Thyroid gland (tissue), 4 donors: Measurements from ENCODE around the gene INO80. TPM values are rescaled to one million over a fixed set of nuclear protein-coding genes. Genes with fewer than 3 reads are reported as not detected.

Experiments
- DNase-seq, 2 donors: peaks; one replicate each; pipeline ENCODE4 v3.0.0-alpha.2; 2019
- H3K27ac ChIP-seq, 3 donors: fragments of 200-600 bp; sonication (generic); 1 replicate in 2 of 3; 2 replicates in 1 of 3; pipeline ENCODE4 v1.5.1; 2016 to 2019; ENCODE audit warnings: mild to moderate bottlenecking in 1 of 3, moderate library complexity in 1 of 3
- H3K27me3 ChIP-seq: fragments of 200-600 bp; sonication (generic); one replicate; pipeline ENCODE4 v1.5.1; 2019
- H3K36me3 ChIP-seq, 2 donors: fragments of 200-600 bp; sonication (generic); one replicate each; pipeline ENCODE4 v1.5.1; 2016 to 2019
- H3K4me1 ChIP-seq, 2 donors: fragments of 200-600 bp; sonication (generic); one replicate each; pipeline ENCODE4 v1.5.1; 2017 to 2019
- H3K4me3 ChIP-seq, 3 donors: fragments of 200-600 bp; sonication (generic); replicated peaks in 1 of 3; 1 replicate in 2 of 3; 2 replicates in 1 of 3; pipeline ENCODE4 v1.5.1; 2016; ENCODE audit warnings: mild to moderate bottlenecking in 1 of 3
- H3K9me3 ChIP-seq: fragments of 200-600 bp; sonication (generic); one replicate; pipeline ENCODE4 v1.5.1; 2017
- CTCF ChIP-seq, 6 experiments: fragments of 200-600 bp in 3 of 6; fragments of 450-650 bp in 3 of 6; sonication (generic) in 3 of 6; IDR thresholded peaks; one replicate each; pipeline ENCODE4 v1.5.1; 2016 to 2019; ENCODE audit warnings: antibody characterized with exemption in 6 of 6, mild to moderate bottlenecking in 2 of 6, inconsistent platforms in 1 of 6, moderate library complexity in 1 of 6
- POLR2A ChIP-seq, 2 donors: fragments of 450-650 bp; IDR thresholded peaks; one replicate each; pipeline ENCODE4 v1.6.1; 2017; ENCODE audit warnings: antibody characterized with exemption in 2 of 2, mild to moderate bottlenecking in 2 of 2, moderate library complexity in 1 of 2
- WGBS, 2 donors: methylation state at CpG; one replicate each; pipeline ENCODE4 v1.1.5; 2017; 5-methylcytosine and 5-hydroxymethylcytosine counted together
- intact Hi-C: fragments of 100-400 bp; cut with DNase I; formaldehyde crosslinking; loops from one replicate; pipeline ENCODE4 v1.15.1; 2023
- total RNA-seq, 4 donors: library from RNA; depleted of rRNA; stranded (reverse); fragments of >200 nt; gene quantifications; one replicate each; pipeline ENCODE4 v1.2.3, GENCODE V29; 2016

INO80 gene, protein sequence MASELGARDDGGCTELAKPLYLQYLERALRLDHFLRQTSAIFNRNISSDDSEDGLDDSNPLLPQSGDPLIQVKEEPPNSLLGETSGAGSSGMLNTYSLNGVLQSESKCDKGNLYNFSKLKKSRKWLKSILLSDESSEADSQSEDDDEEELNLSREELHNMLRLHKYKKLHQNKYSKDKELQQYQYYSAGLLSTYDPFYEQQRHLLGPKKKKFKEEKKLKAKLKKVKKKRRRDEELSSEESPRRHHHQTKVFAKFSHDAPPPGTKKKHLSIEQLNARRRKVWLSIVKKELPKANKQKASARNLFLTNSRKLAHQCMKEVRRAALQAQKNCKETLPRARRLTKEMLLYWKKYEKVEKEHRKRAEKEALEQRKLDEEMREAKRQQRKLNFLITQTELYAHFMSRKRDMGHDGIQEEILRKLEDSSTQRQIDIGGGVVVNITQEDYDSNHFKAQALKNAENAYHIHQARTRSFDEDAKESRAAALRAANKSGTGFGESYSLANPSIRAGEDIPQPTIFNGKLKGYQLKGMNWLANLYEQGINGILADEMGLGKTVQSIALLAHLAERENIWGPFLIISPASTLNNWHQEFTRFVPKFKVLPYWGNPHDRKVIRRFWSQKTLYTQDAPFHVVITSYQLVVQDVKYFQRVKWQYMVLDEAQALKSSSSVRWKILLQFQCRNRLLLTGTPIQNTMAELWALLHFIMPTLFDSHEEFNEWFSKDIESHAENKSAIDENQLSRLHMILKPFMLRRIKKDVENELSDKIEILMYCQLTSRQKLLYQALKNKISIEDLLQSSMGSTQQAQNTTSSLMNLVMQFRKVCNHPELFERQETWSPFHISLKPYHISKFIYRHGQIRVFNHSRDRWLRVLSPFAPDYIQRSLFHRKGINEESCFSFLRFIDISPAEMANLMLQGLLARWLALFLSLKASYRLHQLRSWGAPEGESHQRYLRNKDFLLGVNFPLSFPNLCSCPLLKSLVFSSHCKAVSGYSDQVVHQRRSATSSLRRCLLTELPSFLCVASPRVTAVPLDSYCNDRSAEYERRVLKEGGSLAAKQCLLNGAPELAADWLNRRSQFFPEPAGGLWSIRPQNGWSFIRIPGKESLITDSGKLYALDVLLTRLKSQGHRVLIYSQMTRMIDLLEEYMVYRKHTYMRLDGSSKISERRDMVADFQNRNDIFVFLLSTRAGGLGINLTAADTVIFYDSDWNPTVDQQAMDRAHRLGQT (N-terminal part only)
- 10 to 100 TPM; 23.2 to 42.6 (median 36.4) TPM for total RNA-seq

DNA sequence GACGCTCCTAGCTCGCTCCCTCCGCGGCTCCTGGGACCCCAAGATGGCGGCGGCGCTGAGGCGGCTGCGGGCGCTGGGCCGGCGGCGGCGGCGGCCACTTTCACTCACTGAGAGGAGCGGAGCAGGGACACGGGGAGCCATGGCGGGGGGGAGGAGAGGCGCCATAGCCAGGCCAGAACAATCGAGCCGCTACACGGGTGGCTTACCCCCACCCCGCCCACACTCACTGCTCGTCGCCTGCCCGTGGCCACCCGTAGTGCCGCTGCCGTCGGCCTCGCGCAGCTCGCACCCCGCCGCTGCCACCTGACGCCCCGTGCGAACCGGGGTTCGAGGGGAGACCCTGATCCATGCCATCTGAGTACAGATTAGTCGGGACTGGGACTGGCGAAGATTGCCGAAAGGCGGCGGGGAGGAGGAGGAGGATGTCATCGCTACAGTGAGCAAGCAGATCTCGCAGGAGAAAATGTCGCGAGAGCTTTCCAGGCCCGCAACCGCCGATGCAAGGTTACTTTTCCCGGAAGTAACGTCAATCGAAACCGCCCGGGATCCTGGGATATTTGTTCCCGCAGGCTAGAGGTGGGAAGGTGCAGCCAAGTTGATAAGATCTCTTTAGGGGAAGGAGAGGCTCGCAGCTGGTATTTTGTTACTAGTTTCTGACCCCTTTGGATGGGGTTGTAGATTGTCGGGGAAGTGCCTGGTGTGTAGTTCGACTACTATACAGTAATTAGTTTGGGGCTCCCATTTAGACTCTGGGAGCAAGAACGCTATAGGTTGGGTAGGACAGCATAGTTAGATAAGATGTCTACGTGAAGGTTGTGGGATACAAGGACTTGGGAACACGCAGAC is at the start of gene INO80:
INO80 (minus strand) TSS at position 165 of the 846 bp plus-strand sequence. CDS start 19,970 bp downstream, outside the sequence.
- peak; percentile 99 for DNase-seq
- no peaks in the 10 kb centered on the region for H3K9me3 ChIP-seq
- H3K4me1 ChIP-seq = peaks cover 7 to 19% of the 10 kb centered on the region in 2 donors
- TF ChIP-seq POLR2A (IDR thresholded peaks at IDR 0.05) = peak in 1 of 2 donors; percentile 83
- TF ChIP-seq CTCF (IDR thresholded peaks at IDR 0.05) = peak in 2 of 6 experiments; percentile 3 to 30
- no peaks in the 10 kb centered on the region for H3K36me3 ChIP-seq
- peak within 1 kb of the TSS; percentile 98 to 100 (median 99) for H3K27ac ChIP-seq
- intact Hi-C loops = no loop called here
- H3K27me3 ChIP-seq = no peaks in the 10 kb centered on the region
- peak within 1 kb of the TSS; percentile 92 to 96 (median 95) for H3K4me3 ChIP-seq
- 2% methylated on average over 24 to 30 of the region's 64 CpGs for whole genome bisulfite sequencing, 2 donors

GRCh38 chr15:41161736-41162135 is 45.7 kb upstream of the INO80 start:
- intact Hi-C loops = no loop called here
- H3K27ac ChIP-seq = no peak overlapping the region
- H3K4me1 ChIP-seq = no peaks in the 10 kb centered on the region
- H3K4me3 ChIP-seq = no peak overlapping the region
- H3K27me3 ChIP-seq = no peaks in the 10 kb centered on the region
- H3K36me3 ChIP-seq = no peaks in the 10 kb centered on the region
- DNase-seq = no peak
- TF ChIP-seq CTCF (IDR thresholded peaks at IDR 0.05) (no peak), POLR2A (IDR thresholded peaks at IDR 0.05) (no peak)
- H3K9me3 ChIP-seq = no peaks in the 10 kb centered on the region
- 80 to 85% methylated on average over 1 of the region's 1 CpG for WGBS, 2 donors

GRCh38 chr15:41161336-41161735 is 45.3 kb upstream of the INO80 start:
- no peaks in the 10 kb centered on the region for H3K4me1 ChIP-seq
- H3K9me3 ChIP-seq = no peaks in the 10 kb centered on the region
- intact Hi-C loops = no loop called here
- WGBS, 2 donors = 82 to 93% methylated on average over 6 of the region's 6 CpGs
- no peaks in the 10 kb centered on the region for H3K36me3 ChIP-seq
- no peaks in the 10 kb centered on the region for H3K27me3 ChIP-seq
- no peak for DNase-seq
- TF ChIP-seq POLR2A (IDR thresholded peaks at IDR 0.05) = no peak
- no peak for TF ChIP-seq CTCF (IDR thresholded peaks at IDR 0.05)
- no peak overlapping the region for H3K4me3 ChIP-seq
- no peak overlapping the region for H3K27ac ChIP-seq

- Histone ChIP-seq H3K4me1 (no peaks in the 10 kb centered on the region), H3K27me3 (no peaks in the 10 kb centered on the region), H3K9me3 (no peaks in the 10 kb centered on the region), H3K4me3 (no peak overlapping the region), H3K36me3 (no peaks in the 10 kb centered on the region), H3K27ac (no peak overlapping the region)
- DNase-seq = no peak
- WGBS, 2 donors = 80 to 85% methylated on average over 15 of the region's 15 CpGs
- TF ChIP-seq POLR2A (IDR thresholded peaks at IDR 0.05) (no peak), CTCF (IDR thresholded peaks at IDR 0.05) (no peak)
- intact Hi-C loops = no loop called here
Measured at GRCh38 chr15:41160639-41161315, 44.7 kb upstream of the INO80 start.
